D721Med (cell line): ENCODE measurements around the gene TLR5.

Experiments
- DNase-seq: peaks from one replicate; pipeline ENCODE4 v3.0.0; 2011; ENCODE audit warnings: low spot score; ENCODE audit not compliant: insufficient read length
- FAIRE-seq: peaks from 2 replicates; lab custom pipeline; 2011; peaks lifted over from hg19 to GRCh38; lab: Jason Lieb, UNC
- CTCF ChIP-seq: IDR thresholded peaks from 2 replicates; pipeline ENCODE4 v1.5.1; 2012; ENCODE audit warnings: mild to moderate bottlenecking, control low read depth; ENCODE audit not compliant: insufficient read depth; ENCODE audit errors: missing control alignments

TLR5 gene

GRCh38 chr1:223142795-223143536, at the start of gene TLR5:
TLR5 (minus strand) TSS chr1:223143248; CDS start chr1:223113031, 30,217 bp downstream.
- DNase-seq (peak; percentile 87), FAIRE-seq (no peak)
- peak; percentile 45 for TF ChIP-seq CTCF

GRCh38 chr1:223189903-223190724, 47.1 kb upstream of the TLR5 start:
- no peak for DNase-seq
- TF ChIP-seq CTCF: no peak
- no peak for FAIRE-seq

GRCh38 chr1:223189525-223189902, 46.5 kb upstream of the TLR5 start:
- no peak for TF ChIP-seq CTCF
- no peak for DNase-seq
- no peak for FAIRE-seq

GRCh38 chr1:223188618-223189356, 45.7 kb upstream of the TLR5 start:
- FAIRE-seq (no peak), DNase-seq (no peak)
- no peak for TF ChIP-seq CTCF

- FAIRE-seq (no peak), DNase-seq (no peak)
- TF ChIP-seq CTCF: no peak
These were observed 43.8 kb upstream of the TLR5 start for GRCh38 chr1:223186800-223187199.

GRCh38 chr1:223183268-223183862, 40.3 kb upstream of the TLR5 start:
- no peak for TF ChIP-seq CTCF
- FAIRE-seq (no peak), DNase-seq (no peak)
